Memory B cell (primary cell): Measurements from ENCODE around the gene PDE1C.

Experiments used
- ATAC-seq: fragments of 150-1000 bp; cut with Tn5 transposase; 2 replicates; pipeline ENCODE4 v1.10.0; 2021; ENCODE audit warnings: low read depth, mild to moderate bottlenecking, moderate library complexity
- DNase-seq, 2 donors: peaks; one replicate each; pipeline ENCODE4 v3.0.0; 2022; ENCODE audit warnings: low spot score in 2 of 2
- H3K27ac Mint-ChIP-seq: one replicate; pipeline ENCODE4 v1.8.0; 2022; ENCODE audit warnings: mild to moderate bottlenecking, moderate library complexity, mixed read lengths
- H3K27me3 Mint-ChIP-seq: one replicate; pipeline ENCODE4 v1.8.0; 2022; ENCODE audit warnings: mixed read lengths
- H3K36me3 Mint-ChIP-seq: one replicate; pipeline ENCODE4 v1.8.0; 2022; ENCODE audit warnings: mild to moderate bottlenecking, mixed read lengths
- H3K4me1 Mint-ChIP-seq: one replicate; pipeline ENCODE4 v1.8.0; 2022; ENCODE audit warnings: mixed read lengths
- H3K4me3 Mint-ChIP-seq: one replicate; pipeline ENCODE4 v1.8.0; 2022; ENCODE audit warnings: mild to moderate bottlenecking, moderate library complexity, mixed read lengths
- H3K9me3 Mint-ChIP-seq: one replicate; pipeline ENCODE4 v1.8.0; 2022; ENCODE audit warnings: mixed read lengths

Gene PDE1C

GRCh38 chr7:32047075-32047474 lies 23.1 kb downstream of the PDE1C start:
- no peak overlapping the region for H3K4me3 Mint-ChIP-seq
- ATAC-seq, result no peak
- H3K9me3 Mint-ChIP-seq, result no peaks in the 10 kb centered on the region
- H3K27me3 Mint-ChIP-seq, result no peaks in the 10 kb centered on the region
- no peaks in the 10 kb centered on the region for H3K36me3 Mint-ChIP-seq
- H3K27ac Mint-ChIP-seq, result no peak overlapping the region
- no peak for DNase-seq
- H3K4me1 Mint-ChIP-seq, result peaks cover 2% of the 10 kb centered on the region

- Mint-ChIP-seq H3K27me3 (peaks cover 2% of the 10 kb centered on the region), H3K4me3 (no peak overlapping the region), H3K4me1 (peaks cover 2% of the 10 kb centered on the region), H3K36me3 (no peaks in the 10 kb centered on the region), H3K9me3 (peaks cover 3% of the 10 kb centered on the region), H3K27ac (no peak overlapping the region)
- DNase-seq (no peak), ATAC-seq (no peak)
Observed at GRCh38 chr7:32045228-32045627, 25.0 kb downstream of the PDE1C start.

GRCh38 chr7:32044739-32045138 lies 25.5 kb downstream of the PDE1C start:
- Mint-ChIP-seq H3K9me3 (peaks cover 3% of the 10 kb centered on the region), H3K27ac (no peak overlapping the region), H3K27me3 (peaks cover 2% of the 10 kb centered on the region), H3K36me3 (no peaks in the 10 kb centered on the region), H3K4me1 (peaks cover 2% of the 10 kb centered on the region), H3K4me3 (no peak overlapping the region)
- ATAC-seq (no peak), DNase-seq (no peak)

GRCh38 chr7:32043688-32044087 lies 26.5 kb downstream of the PDE1C start:
- H3K36me3 Mint-ChIP-seq, result no peaks in the 10 kb centered on the region
- peaks cover 3% of the 10 kb centered on the region for H3K9me3 Mint-ChIP-seq
- DNase-seq (no peak), ATAC-seq (no peak)
- no peak overlapping the region for H3K27ac Mint-ChIP-seq
- H3K4me1 Mint-ChIP-seq, result no peaks in the 10 kb centered on the region
- H3K4me3 Mint-ChIP-seq, result no peak overlapping the region
- peaks cover 2% of the 10 kb centered on the region for H3K27me3 Mint-ChIP-seq

GRCh38 chr7:32042900-32043299 lies 27.3 kb downstream of the PDE1C start:
- Mint-ChIP-seq H3K27me3 (peaks cover 2% of the 10 kb centered on the region), H3K9me3 (peaks cover 3% of the 10 kb centered on the region), H3K36me3 (no peaks in the 10 kb centered on the region), H3K4me3 (no peak overlapping the region), H3K4me1 (no peaks in the 10 kb centered on the region), H3K27ac (no peak overlapping the region)
- ATAC-seq, result no peak
- no peak for DNase-seq

- ATAC-seq, result no peak
- DNase-seq, result no peak
- Mint-ChIP-seq H3K27ac (no peak overlapping the region), H3K27me3 (peaks cover 2% of the 10 kb centered on the region), H3K4me3 (no peak overlapping the region), H3K36me3 (no peaks in the 10 kb centered on the region), H3K9me3 (peaks cover 3% of the 10 kb centered on the region), H3K4me1 (no peaks in the 10 kb centered on the region)
Observed at GRCh38 chr7:32039000-32039756, 31.0 kb downstream of the PDE1C start.

- Mint-ChIP-seq H3K36me3 (no peaks in the 10 kb centered on the region), H3K4me3 (no peak overlapping the region), H3K4me1 (no peaks in the 10 kb centered on the region), H3K9me3 (peaks cover 3% of the 10 kb centered on the region), H3K27ac (no peak overlapping the region), H3K27me3 (peaks cover 2% of the 10 kb centered on the region)
- DNase-seq (no peak), ATAC-seq (no peak)
Observed at GRCh38 chr7:32037650-32038198, 32.5 kb downstream of the PDE1C start.

- DNase-seq (no peak), ATAC-seq (no peak)
- Mint-ChIP-seq H3K4me3 (no peak overlapping the region), H3K27me3 (peaks cover 2% of the 10 kb centered on the region), H3K9me3 (peaks cover 2% of the 10 kb centered on the region), H3K4me1 (no peaks in the 10 kb centered on the region), H3K27ac (no peak overlapping the region), H3K36me3 (no peaks in the 10 kb centered on the region)
Observed at GRCh38 chr7:32036557-32036956, 33.6 kb downstream of the PDE1C start.

GRCh38 chr7:32034052-32034451 lies 36.2 kb downstream of the PDE1C start:
- ATAC-seq, result no peak
- no peak overlapping the region for H3K4me3 Mint-ChIP-seq

GRCh38 chr7:32033006-32033405 lies 37.2 kb downstream of the PDE1C start:
- Mint-ChIP-seq H3K4me3 (no peak overlapping the region), H3K9me3 (peaks cover 1% of the 10 kb centered on the region), H3K4me1 (no peaks in the 10 kb centered on the region), H3K27ac (no peak overlapping the region), H3K27me3 (no peaks in the 10 kb centered on the region), H3K36me3 (no peaks in the 10 kb centered on the region)
- ATAC-seq (no peak), DNase-seq (no peak)

More at GRCh38 chr7:32034052-32034451, 36.2 kb downstream of the PDE1C start:
- Mint-ChIP-seq H3K27me3 (no peaks in the 10 kb centered on the region), H3K36me3 (no peaks in the 10 kb centered on the region), H3K4me1 (no peaks in the 10 kb centered on the region), H3K27ac (no peak overlapping the region), H3K9me3 (peaks cover 1% of the 10 kb centered on the region)
- DNase-seq, result no peak

- Mint-ChIP-seq H3K27ac (no peak overlapping the region), H3K4me1 (no peaks in the 10 kb centered on the region), H3K9me3 (peaks cover 1% of the 10 kb centered on the region), H3K36me3 (no peaks in the 10 kb centered on the region), H3K4me3 (no peak overlapping the region), H3K27me3 (no peaks in the 10 kb centered on the region)
- ATAC-seq (no peak), DNase-seq (no peak)
Observed at GRCh38 chr7:32032211-32032610, 38.0 kb downstream of the PDE1C start.

- H3K27ac Mint-ChIP-seq, result no peak overlapping the region
- no peak overlapping the region for H3K4me3 Mint-ChIP-seq
- H3K9me3 Mint-ChIP-seq, result peaks cover 1% of the 10 kb centered on the region
- no peaks in the 10 kb centered on the region for H3K36me3 Mint-ChIP-seq
- DNase-seq (no peak), ATAC-seq (no peak)
- no peaks in the 10 kb centered on the region for H3K4me1 Mint-ChIP-seq
- H3K27me3 Mint-ChIP-seq, result no peaks in the 10 kb centered on the region
Observed at GRCh38 chr7:32030904-32031692, 39.1 kb downstream of the PDE1C start.

GRCh38 chr7:32026083-32026425 lies 44.2 kb downstream of the PDE1C start:
- H3K4me3 Mint-ChIP-seq, result no peak overlapping the region
- ATAC-seq, result no peak
- H3K27ac Mint-ChIP-seq, result no peak overlapping the region
- H3K36me3 Mint-ChIP-seq, result no peaks in the 10 kb centered on the region
- H3K27me3 Mint-ChIP-seq, result no peaks in the 10 kb centered on the region
- H3K9me3 Mint-ChIP-seq, result peaks cover 4% of the 10 kb centered on the region
- no peak for DNase-seq
- H3K4me1 Mint-ChIP-seq, result no peaks in the 10 kb centered on the region

GRCh38 chr7:32025381-32026082 lies 44.7 kb downstream of the PDE1C start:
- ATAC-seq (no peak), DNase-seq (no peak)
- no peak overlapping the region for H3K4me3 Mint-ChIP-seq
- no peaks in the 10 kb centered on the region for H3K27me3 Mint-ChIP-seq
- H3K27ac Mint-ChIP-seq, result no peak overlapping the region
- peaks cover 4% of the 10 kb centered on the region for H3K9me3 Mint-ChIP-seq
- no peaks in the 10 kb centered on the region for H3K4me1 Mint-ChIP-seq
- H3K36me3 Mint-ChIP-seq, result no peaks in the 10 kb centered on the region
